ENCODE measurements around the gene JAK1.

The JAK1 gene

DNA sequence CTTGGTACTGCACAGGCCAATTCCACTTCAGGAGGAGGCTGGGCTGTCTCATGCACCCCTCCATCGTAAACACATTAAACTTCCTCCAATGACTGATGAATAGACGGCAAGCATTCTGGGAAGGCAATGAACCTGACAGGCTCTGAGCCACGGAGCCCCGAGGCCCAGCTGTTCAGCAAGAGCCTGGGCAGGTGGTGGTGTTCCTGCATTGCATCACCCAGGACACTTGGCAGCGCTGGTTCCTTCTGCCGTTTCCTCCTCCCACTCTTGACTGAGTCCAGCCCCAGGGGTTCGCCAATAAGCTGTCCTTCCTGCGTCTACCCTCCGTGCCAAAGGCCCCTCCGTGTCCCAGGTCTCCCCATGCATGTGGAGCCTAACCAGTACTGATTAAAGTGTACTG lies 109.8 kb downstream of the JAK1 start:
- TF ChIP-seq TAF1 (IDR thresholded peaks at IDR 0.05; ENCODE audit: low read depth) (no peak), TEAD4 (IDR thresholded peaks at IDR 0.05) (no peak), EP300 (IDR thresholded peaks at IDR 0.05; ENCODE audit: borderline replicate concordance) (no peak), TCF12 (IDR thresholded peaks at IDR 0.05; ENCODE audit: low read depth) (no peak), CREB1 (IDR thresholded peaks at IDR 0.05; ENCODE audit: low read depth) (no peak), NFIC (IDR thresholded peaks at IDR 0.05) (no peak), EGR1 (IDR thresholded peaks at IDR 0.05) (no peak), CEBPB (IDR thresholded peaks at IDR 0.05) (no peak), YY1 (IDR thresholded peaks at IDR 0.05; ENCODE audit: low read depth) (no peak), RAD21 (IDR thresholded peaks at IDR 0.05; ENCODE audit: low read depth) (no peak)
- TF ChIP-seq, protein P1, sequence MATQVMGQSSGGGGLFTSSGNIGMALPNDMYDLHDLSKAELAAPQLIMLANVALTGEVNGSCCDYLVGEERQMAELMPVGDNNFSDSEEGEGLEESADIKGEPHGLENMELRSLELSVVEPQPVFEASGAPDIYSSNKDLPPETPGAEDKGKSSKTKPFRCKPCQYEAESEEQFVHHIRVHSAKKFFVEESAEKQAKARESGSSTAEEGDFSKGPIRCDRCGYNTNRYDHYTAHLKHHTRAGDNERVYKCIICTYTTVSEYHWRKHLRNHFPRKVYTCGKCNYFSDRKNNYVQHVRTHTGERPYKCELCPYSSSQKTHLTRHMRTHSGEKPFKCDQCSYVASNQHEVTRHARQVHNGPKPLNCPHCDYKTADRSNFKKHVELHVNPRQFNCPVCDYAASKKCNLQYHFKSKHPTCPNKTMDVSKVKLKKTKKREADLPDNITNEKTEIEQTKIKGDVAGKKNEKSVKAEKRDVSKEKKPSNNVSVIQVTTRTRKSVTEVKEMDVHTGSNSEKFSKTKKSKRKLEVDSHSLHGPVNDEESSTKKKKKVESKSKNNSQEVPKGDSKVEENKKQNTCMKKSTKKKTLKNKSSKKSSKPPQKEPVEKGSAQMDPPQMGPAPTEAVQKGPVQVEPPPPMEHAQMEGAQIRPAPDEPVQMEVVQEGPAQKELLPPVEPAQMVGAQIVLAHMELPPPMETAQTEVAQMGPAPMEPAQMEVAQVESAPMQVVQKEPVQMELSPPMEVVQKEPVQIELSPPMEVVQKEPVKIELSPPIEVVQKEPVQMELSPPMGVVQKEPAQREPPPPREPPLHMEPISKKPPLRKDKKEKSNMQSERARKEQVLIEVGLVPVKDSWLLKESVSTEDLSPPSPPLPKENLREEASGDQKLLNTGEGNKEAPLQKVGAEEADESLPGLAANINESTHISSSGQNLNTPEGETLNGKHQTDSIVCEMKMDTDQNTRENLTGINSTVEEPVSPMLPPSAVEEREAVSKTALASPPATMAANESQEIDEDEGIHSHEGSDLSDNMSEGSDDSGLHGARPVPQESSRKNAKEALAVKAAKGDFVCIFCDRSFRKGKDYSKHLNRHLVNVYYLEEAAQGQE (IDR thresholded peaks at IDR 0.05; ENCODE audit: low read depth) = no peak

DNA sequence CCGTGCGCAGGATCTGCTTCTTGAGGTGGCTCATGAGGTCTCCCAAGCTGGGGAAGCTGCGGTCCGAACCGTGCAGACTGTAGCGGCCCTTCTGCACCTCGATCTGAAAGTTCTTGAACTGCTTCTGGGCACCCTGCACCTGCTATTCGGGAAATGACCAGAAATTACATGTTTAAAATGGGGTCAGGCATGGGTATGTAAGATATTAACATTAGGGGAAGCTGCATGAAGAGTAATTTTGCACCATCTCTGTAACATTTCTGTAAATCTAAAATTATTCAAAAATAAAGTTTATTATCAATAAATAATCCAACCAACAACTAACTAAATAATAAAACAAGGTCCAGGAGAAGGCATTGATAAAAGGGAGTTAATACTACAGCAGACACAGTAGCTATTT lies 110.8 kb downstream of the JAK1 start:
- TF ChIP-seq, protein P2, sequence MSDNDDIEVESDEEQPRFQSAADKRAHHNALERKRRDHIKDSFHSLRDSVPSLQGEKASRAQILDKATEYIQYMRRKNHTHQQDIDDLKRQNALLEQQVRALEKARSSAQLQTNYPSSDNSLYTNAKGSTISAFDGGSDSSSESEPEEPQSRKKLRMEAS (IDR thresholded peaks at IDR 0.05) = no peak
- no peak for TF ChIP-seq FOXM1 (IDR thresholded peaks at IDR 0.05; ENCODE audit: borderline replicate concordance, low read depth)
- no peak for TF ChIP-seq RAD21 (IDR thresholded peaks at IDR 0.05; ENCODE audit: low read depth)

DNA sequence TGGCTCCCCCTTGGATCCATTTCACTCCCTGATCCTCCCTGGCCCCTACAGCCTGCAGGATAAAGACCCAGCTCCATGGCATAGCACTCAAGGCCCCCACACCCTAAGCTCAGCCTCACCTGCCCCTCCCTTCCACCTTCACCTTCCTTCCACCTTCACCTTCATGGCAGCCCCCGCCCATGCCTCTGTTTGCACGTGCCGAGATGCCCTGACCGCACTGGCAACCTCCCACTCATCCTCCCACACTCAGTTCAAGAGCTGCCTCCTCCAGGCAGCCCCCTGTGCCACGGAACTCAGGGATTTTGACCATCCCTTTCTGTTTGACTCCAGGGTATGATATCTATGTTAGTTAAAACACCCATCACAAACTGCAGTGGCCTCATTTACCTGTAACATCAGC lies 111.7 kb downstream of the JAK1 start:
- TF ChIP-seq CREB1 (IDR thresholded peaks at IDR 0.05; ENCODE audit: low read depth) = no peak
- TF ChIP-seq TAF1 (IDR thresholded peaks at IDR 0.05; ENCODE audit: low read depth) = no peak
- TF ChIP-seq, protein P2 (IDR thresholded peaks at IDR 0.05) = no peak
- no peak for TF ChIP-seq EGR1 (IDR thresholded peaks at IDR 0.05)
- no peak for TF ChIP-seq TCF12 (IDR thresholded peaks at IDR 0.05; ENCODE audit: low read depth)
- no peak for TF ChIP-seq EP300 (IDR thresholded peaks at IDR 0.05; ENCODE audit: borderline replicate concordance)
- TF ChIP-seq NFIC (IDR thresholded peaks at IDR 0.05) = no peak
- TF ChIP-seq, protein P3, sequence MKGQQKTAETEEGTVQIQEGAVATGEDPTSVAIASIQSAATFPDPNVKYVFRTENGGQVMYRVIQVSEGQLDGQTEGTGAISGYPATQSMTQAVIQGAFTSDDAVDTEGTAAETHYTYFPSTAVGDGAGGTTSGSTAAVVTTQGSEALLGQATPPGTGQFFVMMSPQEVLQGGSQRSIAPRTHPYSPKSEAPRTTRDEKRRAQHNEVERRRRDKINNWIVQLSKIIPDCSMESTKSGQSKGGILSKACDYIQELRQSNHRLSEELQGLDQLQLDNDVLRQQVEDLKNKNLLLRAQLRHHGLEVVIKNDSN (IDR thresholded peaks at IDR 0.05) = no peak
- TF ChIP-seq FOXM1 (IDR thresholded peaks at IDR 0.05; ENCODE audit: borderline replicate concordance, low read depth) = no peak
- TF ChIP-seq RAD21 (IDR thresholded peaks at IDR 0.05; ENCODE audit: low read depth) = no peak
- no peak for TF ChIP-seq CEBPB (IDR thresholded peaks at IDR 0.05)
- TF ChIP-seq, protein P1 (IDR thresholded peaks at IDR 0.05; ENCODE audit: low read depth) = no peak
- TF ChIP-seq YY1 (IDR thresholded peaks at IDR 0.05; ENCODE audit: low read depth) = no peak
- no peak for TF ChIP-seq TEAD4 (IDR thresholded peaks at IDR 0.05)
- TF ChIP-seq ZBTB7A (IDR thresholded peaks at IDR 0.05; ENCODE audit: low read depth) = no peak

DNA sequence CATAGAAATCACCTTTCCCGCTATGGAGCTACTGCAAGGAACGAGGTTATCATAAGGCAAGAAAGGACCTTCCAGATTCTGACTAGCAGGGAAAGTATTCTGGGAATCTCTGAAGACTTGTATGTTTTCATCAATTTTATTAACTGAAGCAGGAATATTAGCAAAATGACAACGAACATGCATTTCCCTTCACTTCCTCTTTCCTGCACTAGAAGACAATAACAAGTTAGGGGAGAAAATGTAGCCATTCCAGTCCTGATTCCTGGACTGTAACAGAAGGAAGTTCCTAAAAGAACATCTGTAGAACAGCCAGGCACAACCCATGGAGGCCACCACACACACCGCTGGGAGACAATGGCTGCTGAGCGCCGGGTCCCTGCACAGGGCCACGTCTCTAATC lies 114.7 kb downstream of the JAK1 start:
- TF ChIP-seq FOXM1 (IDR thresholded peaks at IDR 0.05; ENCODE audit: borderline replicate concordance, low read depth) (no peak), YY1 (IDR thresholded peaks at IDR 0.05; ENCODE audit: low read depth) (no peak), TEAD4 (IDR thresholded peaks at IDR 0.05) (no peak), CEBPB (IDR thresholded peaks at IDR 0.05) (no peak), TCF12 (IDR thresholded peaks at IDR 0.05; ENCODE audit: low read depth) (no peak), TAF1 (IDR thresholded peaks at IDR 0.05; ENCODE audit: low read depth) (no peak), CREB1 (IDR thresholded peaks at IDR 0.05; ENCODE audit: low read depth) (no peak), EP300 (IDR thresholded peaks at IDR 0.05; ENCODE audit: borderline replicate concordance) (no peak), RAD21 (IDR thresholded peaks at IDR 0.05; ENCODE audit: low read depth) (no peak), NFIC (IDR thresholded peaks at IDR 0.05) (no peak)
- TF ChIP-seq, protein P1 (IDR thresholded peaks at IDR 0.05; ENCODE audit: low read depth) = no peak

DNA sequence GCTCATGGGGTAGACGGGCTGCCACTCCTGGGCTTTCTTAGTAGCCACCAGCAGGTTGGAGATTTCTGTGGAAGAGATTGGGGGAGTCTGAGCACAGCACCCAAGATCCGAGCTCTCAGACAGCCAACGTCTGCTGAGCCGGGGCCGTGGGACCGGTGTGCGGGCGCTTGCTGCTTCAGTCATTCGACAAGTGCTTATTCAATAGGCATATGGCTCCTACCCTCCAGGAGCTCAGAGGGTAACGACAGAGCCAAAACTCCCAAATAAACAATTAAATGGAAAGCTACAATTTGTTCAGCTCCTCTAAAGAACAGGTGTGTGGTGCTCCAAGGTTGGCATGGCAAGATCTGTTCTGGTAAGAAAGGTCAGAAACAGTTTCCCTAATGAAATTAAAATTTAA lies 115.5 kb downstream of the JAK1 start:
- no peak for TF ChIP-seq FOXM1 (IDR thresholded peaks at IDR 0.05; ENCODE audit: borderline replicate concordance, low read depth)
- TF ChIP-seq RAD21 (IDR thresholded peaks at IDR 0.05; ENCODE audit: low read depth) = no peak
- TF ChIP-seq YY1 (IDR thresholded peaks at IDR 0.05; ENCODE audit: low read depth) = no peak
- TF ChIP-seq CEBPB (IDR thresholded peaks at IDR 0.05) = no peak
- no peak for TF ChIP-seq EP300 (IDR thresholded peaks at IDR 0.05; ENCODE audit: borderline replicate concordance)
- no peak for TF ChIP-seq CREB1 (IDR thresholded peaks at IDR 0.05; ENCODE audit: low read depth)

All from Ishikawa (cell line).